ENCODE measurements around the gene EFCAB11.

GRCh38 chr14:89862856-89863255 is 91.7 kb downstream of the EFCAB11 start:
- no peak for TF ChIP-seq CTCF (conservative IDR thresholded peaks at IDR 0.05; ENCODE audit: low read depth, low read length)
- TF ChIP-seq USF2 (IDR thresholded peaks at IDR 0.05; ENCODE audit: low read depth, low read length), result no peak
- TF ChIP-seq MXI1 (IDR thresholded peaks at IDR 0.05; ENCODE audit: borderline replicate concordance, low read depth, low read length), result no peak
- no peak for TF ChIP-seq MAZ (IDR thresholded peaks at IDR 0.05; ENCODE audit: borderline replicate concordance, low read depth, low read length)
